ENCODE results near the gene CDH18.

- TF ChIP-seq CTCF (IDR thresholded peaks at IDR 0.05; ENCODE audit: insufficient read depth, low read length) = no peak
- no peak for TF ChIP-seq POLR2AphosphoS5 (IDR thresholded peaks at IDR 0.05; ENCODE audit: low read depth)
- no peak for TF ChIP-seq SPI1 (IDR thresholded peaks at IDR 0.05; ENCODE audit: borderline replicate concordance, low read depth)
- TF ChIP-seq GABPA (IDR thresholded peaks at IDR 0.05; ENCODE audit: low read depth) = no peak
Measured at GRCh38 chr5:19880458-19880857, 107.5 kb downstream of the CDH18 start.

Measured in HL-60 (cell line).